HT1080 (cell line): ENCODE measurements around the gene TTC19. TPM values are rescaled to one million over a fixed set of nuclear protein-coding genes. Genes with fewer than 3 reads are reported as not detected.
"Not testable (repeated sequence)": the region's sequence is repeated elsewhere in the genome, so short reads cannot be mapped to it uniquely, and the experiment has no call there.

ENCODE experiments used
- DNase-seq: peaks from one replicate; pipeline ENCODE4 v3.0.0-alpha.2; 2015; ENCODE audit warnings: low read depth
- total RNA-seq: library from RNA; depleted of rRNA; stranded (reverse); fragments of >200 nt; shearing (Covaris generic); gene quantifications from 2 replicates; pipeline ENCODE4 v1.2.3, GENCODE V29; 2014

Gene TTC19
- total RNA-seq, 1 experiment from 2014 or later: 52.9 TPM

DNA sequence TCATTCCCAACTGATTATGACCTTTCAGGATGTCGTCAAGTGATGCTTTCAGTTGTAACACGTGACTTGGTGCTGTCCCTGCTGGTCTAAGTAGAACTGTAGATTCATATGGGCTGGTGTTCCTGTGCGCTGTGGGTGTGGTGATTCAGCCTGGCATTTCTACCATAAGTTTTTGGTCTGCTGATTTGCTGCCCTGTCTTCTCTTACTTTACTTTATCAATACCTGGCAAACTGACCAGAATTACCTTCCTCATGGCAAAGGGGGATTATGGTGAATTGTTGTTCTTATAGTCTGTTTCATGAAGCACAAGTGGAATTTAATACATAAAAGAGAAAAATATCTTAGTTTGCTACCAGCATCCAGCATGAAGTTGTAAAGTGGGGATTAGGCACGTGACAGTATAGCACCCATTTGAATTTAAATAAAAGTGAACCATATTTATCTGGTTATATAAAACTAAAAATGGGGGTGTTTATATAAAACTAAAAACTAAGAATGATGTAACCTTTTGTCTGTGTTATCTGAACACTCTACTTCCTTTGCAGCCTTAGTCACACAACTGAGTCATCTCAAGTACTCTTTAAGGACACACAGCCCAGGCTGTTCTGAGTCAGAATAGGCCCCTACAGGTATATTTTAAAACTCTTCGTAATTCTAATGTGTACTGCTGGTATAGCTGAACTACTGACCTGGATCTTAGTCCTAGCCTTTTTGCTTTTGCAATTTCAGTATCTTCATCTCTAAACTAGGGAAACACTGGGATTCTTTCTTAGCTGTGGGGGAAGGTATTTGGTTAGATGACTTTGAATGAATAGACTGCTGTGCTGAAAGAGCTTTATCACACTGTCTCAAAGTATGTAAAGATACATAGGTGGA is 28.3 kb downstream of the TTC19 start:
- DNase-seq: peak; percentile 93

DNA sequence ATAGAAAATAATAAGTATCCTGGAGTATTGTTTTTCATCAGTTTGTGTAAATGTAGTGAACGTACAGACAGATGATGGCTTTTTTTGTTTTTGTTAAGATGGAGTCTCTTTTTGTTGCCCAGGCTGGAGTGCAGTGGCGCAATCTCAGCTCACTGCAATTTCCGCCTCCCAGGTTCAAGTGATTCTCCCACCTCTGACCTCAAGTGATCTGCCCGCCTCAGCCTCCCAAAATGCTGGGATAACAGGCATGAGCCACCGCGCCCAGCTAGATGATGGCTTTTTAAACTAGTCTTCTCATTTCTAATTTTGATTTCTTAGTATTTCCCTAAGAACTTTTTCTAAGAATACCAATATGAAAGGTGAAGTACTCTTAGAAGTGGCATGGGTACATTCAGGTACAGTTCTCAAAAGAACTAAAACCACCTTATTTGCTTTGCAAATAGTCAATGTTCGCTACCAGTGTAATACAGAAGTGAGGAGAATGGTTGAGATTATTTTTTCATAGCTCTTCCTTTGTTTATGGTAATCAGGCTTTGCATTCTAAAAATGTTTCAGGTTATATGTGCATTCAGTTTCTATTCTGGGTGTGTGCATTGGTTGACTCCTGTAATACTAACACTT is 34.2 kb downstream of the TTC19 start:
- DNase-seq: no peak

DNA sequence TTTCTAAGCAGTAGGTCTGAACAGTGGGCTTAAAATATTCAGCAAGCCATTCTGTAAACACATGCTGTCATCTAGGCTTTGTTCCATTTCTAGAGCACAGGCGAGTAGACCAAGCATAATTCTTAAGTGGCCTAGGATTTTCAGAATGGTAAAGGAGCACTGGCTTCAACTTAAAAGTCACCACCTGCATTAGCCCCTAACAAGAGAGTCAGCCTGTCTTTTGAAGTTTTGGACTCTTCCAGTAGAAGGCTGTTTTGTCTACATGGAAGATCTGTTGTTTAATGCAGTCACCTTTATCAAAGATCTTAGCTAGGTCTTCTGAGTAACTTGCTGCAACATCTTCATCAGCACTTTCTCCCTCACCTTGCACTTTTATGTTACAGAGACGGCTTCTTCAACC is 36.6 kb downstream of the TTC19 start:
- DNase-seq: no peak

DNA sequence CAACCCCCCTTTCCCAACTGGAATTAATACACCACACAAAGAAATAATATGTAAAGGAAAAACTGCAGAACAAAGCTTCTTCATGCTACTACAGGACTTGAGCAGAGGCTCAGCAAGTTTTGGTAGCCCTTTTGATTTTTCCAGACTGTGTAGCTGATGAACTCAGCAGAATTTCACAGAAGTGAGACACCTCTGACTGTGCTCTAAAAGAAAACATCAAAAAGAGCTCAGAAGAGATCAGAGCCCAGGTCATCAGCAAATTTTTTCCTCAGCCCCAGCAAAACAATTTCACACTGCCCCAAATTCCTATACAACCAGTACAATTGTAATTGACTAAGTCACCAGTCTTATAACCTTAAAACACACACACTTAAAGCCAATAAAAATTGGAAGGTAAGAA is 38.0 kb downstream of the TTC19 start:
- no peak for DNase-seq

DNA sequence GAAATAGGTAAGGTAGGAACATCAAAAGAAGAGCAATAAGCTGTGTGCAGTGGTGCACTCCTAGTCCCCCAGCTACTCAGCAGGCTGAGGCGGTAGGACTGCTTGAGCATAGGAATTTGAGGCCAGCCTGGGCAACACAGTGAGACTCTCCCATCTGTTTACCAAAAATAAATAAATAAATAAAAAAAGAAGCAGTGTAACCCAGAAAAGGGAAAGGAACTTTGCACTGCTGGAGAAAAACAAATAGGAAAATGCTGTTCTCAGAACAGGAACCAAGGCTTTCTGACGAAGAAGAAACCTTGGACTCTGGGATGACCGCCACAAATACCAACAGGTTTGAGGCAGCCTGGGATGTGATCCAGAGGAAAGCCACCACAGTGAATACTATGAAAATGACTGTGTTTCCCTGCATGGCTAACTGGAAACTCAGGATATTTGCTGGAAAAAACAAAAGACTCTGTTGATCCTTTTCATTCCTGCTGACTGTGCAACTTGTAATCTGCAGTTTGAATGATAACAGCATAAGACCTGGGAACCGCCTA is 41.2 kb downstream of the TTC19 start:
- no peak for DNase-seq

DNA sequence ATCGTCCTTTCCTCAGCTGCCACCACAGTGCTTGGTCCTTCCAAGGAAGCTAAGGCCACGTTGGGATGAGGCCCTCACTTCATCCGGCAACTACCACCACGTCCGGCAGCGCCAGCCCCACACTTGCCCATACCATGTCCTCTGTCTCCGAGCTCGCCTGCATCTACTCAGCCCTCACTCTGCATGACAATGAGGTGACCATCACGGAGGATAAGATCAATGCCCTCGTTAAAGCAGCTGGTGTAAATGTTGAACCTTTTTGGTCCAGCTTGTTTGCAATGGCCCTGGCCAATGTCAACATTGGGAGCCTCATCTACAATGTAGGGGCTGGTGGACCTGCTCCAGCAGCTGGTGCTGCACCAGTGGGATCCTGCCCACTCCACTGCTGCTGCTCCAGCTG is 44.9 kb downstream of the TTC19 start:
- no peak for DNase-seq

DNA sequence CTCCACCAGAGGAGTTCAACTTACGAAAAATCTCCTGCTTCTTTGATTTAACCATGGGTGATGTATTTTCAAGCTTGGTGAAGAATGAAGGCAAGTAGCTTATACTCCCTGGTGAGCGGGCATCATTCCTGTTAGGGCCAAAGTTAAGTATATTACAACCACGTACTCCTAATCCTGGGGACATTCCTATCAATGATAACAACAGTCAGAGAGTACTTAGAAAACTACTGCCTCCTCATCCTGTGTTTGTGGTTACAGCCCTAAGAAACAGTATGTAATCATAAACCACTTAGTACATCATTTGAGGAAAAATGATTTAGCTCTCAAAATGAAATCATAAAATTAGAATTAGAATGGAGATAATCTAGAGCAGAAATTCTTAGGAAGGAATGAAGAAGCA is 47.3 kb downstream of the TTC19 start:
- DNase-seq: no peak

DNA sequence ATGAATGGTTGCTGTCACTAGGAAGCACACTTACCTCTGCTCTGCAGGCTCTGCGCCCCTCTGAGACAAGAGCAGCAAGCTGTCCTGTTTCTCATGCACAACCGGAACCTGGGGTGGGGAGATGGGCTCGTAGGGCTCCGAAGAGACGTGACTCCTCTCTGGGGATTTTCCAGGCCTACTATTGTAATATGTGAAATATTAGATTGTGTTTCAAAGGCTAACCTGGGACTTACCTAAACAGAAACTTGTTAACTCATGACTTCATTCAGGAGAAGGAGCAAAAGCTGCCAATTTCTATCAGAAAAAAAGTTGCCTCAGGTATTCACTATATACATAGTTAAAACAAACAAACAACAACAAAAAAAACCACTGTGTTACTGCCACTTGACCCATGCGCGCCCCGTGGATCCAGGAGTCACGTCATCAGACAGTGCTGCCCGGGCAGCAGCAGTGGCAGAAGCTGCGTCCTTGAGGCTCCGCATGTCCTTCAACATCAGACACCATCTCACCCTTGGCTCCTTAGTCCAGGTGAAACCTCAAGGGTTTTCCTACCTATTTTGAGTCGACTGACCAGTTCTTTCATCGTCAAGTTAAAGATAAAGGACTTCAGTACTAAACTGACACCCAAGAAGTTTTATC is 49.3 kb downstream of the TTC19 start:
- no peak for DNase-seq

DNA sequence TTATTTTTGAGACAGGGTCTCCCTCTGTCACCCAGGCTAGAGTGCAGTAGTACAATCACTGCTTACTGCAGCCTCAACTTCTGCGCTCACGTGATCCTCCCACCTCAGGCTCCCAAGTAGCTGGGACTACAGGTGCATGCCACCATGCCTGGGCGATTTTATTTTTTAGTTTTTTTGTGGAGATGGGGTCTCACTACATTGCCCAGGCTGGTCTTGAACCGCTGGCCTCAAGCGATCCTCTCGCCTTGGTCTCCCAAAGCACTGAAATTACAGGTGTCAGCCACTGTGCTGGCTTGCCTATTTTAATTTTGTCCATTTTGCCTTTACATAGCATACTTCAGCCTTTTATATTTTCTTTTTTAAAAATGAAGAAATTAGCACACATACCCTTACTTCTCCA is 51.2 kb downstream of the TTC19 start:
- no peak for DNase-seq

DNA sequence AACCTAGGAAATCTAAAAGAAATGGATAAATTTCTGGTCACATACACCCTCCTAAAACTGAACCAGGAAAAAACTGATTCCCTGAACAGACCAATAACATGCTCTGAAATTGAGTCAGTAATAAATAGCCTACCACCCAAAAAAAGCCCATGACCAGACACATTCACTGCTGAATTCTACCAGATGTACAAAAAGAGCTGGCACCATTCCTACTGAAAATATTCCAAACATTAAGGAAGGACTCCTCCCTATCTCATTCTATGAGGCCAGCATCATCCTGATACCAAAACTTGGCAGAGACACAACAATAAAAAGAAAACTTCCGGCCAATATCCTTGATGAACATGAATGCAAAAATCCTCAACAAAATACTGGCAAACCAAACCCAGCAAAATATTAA is 52.9 kb downstream of the TTC19 start:
- no peak for DNase-seq

DNA sequence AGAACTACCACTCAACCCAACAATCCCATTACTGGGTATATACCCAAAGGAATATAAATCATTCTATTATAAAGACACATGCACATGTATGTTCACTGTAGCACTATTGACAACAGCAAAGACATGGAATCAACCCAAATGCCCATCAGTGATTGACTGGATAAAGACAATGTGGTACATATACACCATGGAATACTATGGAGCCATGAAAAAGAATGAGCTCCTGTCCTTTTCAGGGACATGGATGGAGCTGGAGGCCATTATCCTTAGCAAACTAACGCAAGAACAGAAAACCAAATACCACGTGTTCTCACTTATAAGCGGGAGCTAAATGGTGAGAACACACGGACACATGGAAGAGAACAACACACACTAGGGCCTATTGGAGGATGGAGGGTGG is 55.5 kb downstream of the TTC19 start:
- not testable (repeated sequence) for DNase-seq

DNA sequence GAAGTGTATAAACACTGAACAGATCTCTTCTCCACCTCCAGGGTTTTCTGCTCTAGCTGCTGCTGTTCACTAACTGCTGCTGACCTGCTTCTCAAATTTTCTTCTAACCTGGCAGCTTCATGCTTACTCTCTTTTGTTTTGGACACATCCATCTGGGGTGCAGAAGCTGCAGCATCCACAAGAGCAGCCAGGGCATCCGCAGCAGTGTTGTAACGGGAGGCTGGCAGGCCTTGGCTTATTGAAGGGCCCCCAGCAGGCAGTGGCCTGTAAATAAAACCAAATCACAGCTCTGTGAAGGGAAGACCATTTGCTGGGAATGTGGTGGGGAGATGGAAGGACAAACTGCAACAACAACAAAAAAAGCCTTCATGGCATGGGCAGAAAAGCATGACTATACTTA is 62.0 kb downstream of the TTC19 start:
- DNase-seq: no peak

DNA sequence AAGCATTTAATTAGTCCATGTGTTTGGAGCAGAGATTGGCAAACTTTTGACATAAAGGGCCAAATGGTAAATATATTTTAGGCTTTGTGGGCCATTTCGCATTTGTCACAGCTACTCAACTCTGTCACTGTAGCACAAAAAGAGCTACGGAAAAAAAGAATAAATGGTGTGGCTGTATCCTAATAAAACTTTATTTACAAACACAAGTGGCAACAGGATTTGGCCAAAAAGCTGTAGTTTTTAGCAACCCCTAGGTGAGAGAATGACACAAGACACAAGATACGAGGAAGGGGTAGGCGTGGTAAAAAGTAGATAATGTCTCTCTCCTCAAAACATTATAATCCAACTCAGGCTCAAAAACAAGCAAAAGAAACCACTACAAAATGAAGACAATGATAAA is 66.5 kb downstream of the TTC19 start:
- no peak for DNase-seq

DNA sequence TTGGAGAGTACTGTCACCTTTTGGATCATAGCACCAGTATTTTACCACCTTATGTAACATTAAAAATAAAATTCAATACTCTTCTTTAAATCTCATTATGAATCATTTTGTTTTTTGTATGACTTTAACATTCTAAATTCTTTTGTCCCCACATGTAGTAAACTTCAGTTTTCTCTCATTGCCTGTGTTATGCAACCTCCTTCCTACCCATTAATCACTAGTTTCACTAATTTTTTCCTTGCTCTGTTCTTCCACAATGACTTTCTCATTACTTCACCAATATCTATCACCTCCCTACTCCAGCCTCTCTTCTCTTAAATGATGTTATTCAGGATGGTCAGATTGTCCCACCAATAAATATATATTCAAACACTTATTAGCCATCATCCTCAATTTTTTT is 68.7 kb downstream of the TTC19 start:
- DNase-seq: no peak

DNA sequence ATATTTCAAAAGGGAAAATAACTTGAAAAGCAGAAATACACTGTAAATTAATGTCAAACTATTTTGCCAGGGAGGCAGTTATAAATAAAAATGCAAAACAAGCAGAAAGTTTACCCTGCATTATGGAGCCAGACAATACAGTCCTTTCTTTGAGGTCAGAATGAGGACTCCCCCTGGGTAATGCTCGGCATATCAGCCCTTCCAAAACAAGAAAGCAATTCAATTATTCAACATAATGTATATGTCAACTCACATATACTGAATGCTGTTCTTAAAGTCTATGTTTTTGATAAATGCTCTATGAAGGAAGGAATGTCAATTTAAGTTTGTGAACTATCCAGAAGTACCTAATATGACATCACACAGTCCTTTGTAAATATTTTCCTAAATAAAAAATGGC is 72.4 kb downstream of the TTC19 start:
- no peak for DNase-seq

DNA sequence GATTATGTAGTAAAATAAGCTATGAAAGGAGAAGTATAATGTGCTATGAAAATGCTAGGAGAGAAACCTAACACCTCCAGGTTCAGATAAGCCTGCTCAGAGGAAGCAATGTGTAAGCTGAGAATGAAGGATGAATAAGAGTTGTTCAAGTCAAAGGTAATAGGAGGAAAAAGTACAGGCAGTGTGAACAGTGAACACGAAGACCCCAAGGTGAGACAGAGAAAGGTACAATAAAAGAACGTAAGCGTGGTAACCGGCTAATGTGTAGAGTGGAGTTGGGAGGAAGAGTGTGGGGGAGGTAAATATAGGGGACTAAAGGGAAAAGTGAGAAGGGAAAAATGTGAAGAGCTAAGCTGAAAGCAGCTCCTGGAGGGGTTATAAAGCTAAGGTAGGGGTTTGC is 74.2 kb downstream of the TTC19 start:
- no peak for DNase-seq

DNA sequence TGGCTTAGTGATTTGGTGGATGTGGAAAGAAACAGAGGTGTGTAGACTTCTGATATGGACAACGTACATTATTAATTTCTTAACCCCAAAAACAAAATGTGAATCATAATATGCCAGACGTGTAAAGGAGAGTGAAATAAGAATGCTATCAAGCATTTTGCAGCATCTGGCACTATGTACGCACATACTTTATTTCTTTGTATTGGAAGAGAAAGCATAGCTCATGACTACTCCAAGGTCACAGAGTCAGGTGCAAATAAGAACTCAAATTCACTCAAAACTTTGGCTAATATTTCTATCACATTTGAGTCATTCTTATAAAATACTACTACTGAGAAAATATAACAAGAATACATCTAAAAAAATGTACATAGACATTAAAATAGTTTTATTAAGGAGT is 74.8 kb downstream of the TTC19 start:
- DNase-seq: no peak

DNA sequence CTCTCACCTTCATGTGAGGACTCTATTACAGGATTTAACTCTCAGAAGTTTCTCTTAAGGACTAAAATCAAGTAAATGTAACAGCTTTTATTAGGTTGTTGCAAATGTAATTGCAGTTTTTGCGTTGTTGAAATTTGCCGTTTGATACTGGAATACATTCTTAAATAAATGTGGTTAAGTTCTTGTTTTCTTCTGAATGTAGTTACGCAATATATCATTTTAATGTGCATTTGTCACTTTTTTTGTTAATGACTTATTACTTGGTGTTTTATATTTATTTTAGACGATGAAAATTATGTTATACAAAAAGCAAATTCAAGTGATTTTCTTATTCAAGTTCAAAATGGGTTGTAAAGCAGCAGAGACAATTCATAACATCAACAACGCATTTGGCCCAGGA is 76.3 kb downstream of the TTC19 start:
- DNase-seq: no peak
